LNCAP (cell line): Measurements from ENCODE around the gene PDRG1.

Source experiments
- CTCF ChIP-seq: fragments of 450-650 bp; IDR thresholded peaks from 2 replicates; pipeline ENCODE4 v1.5.1; 2017; ENCODE audit warnings: mild to moderate bottlenecking

The PDRG1 gene

GRCh38 chr20:31915491-31916280 is 36.2 kb downstream of the PDRG1 start:
- no peak for TF ChIP-seq CTCF

GRCh38 chr20:31914170-31914569 is 37.7 kb downstream of the PDRG1 start:
- no peak for TF ChIP-seq CTCF

- TF ChIP-seq CTCF, result no peak
Observed at GRCh38 chr20:31913431-31914157, 38.3 kb downstream of the PDRG1 start.

GRCh38 chr20:31910071-31910803 is 41.6 kb downstream of the PDRG1 start:
- TF ChIP-seq CTCF, result no peak

- TF ChIP-seq CTCF, result no peak
Observed at GRCh38 chr20:31909253-31910070, 42.4 kb downstream of the PDRG1 start.

GRCh38 chr20:31908424-31908823 is 43.4 kb downstream of the PDRG1 start:
- no peak for TF ChIP-seq CTCF

GRCh38 chr20:31908016-31908415 is 43.8 kb downstream of the PDRG1 start:
- no peak for TF ChIP-seq CTCF
